Ascending aorta (tissue), 2 donors: ENCODE measurements around the gene PCBP1. TPM values are rescaled to one million over a fixed set of nuclear protein-coding genes. Genes with fewer than 3 reads are reported as not detected.
A peak's percentile ranks its signal among the peaks of the same experiment; 100 is the strongest.

Source experiments
- DNase-seq, 2 donors: peaks; one replicate each; pipeline ENCODE4 v3.0.0-alpha.2; 2019; ENCODE audit warnings: low spot score in 2 of 2
- H3K27ac ChIP-seq, 2 donors: fragments of 200-600 bp; sonication (generic); one replicate each; pipeline ENCODE4 v1.5.1; 2016 to 2017; ENCODE audit warnings: mild to moderate bottlenecking in 1 of 2
- H3K27me3 ChIP-seq: fragments of 200-600 bp; sonication (generic); one replicate; pipeline ENCODE4 v1.5.1; 2017
- H3K36me3 ChIP-seq, 2 donors: fragments of 200-600 bp; sonication (generic); one replicate each; pipeline ENCODE4 v1.5.1; 2016
- H3K4me1 ChIP-seq, 2 donors: fragments of 200-600 bp; sonication (generic); one replicate each; pipeline ENCODE4 v1.5.1; 2016 to 2017; ENCODE audit warnings: mild to moderate bottlenecking in 1 of 2
- H3K4me3 ChIP-seq, 2 donors: fragments of 200-600 bp; sonication (generic); one replicate each; pipeline ENCODE4 v1.5.1; 2016 to 2017; ENCODE audit warnings: mild to moderate bottlenecking in 1 of 2
- H3K9me3 ChIP-seq, 2 donors: fragments of 200-600 bp; sonication (generic); one replicate each; pipeline ENCODE4 v1.5.1; 2016
- intact Hi-C: fragments of 100-400 bp; cut with DNase I; formaldehyde crosslinking; loops from one replicate; pipeline ENCODE4 v1.15.1; 2023
- total RNA-seq: library from RNA; depleted of rRNA; stranded (reverse); fragments of >200 nt; gene quantifications from one replicate; pipeline ENCODE4 v1.1.0, GENCODE V29; 2016
- TF ChIP-seq, protein P1 (sequence below), 3 experiments: fragments of 200-600 bp in 2 of 3; fragments of 450-650 bp in 1 of 3; sonication (generic) in 2 of 3; IDR thresholded peaks; one replicate each; pipeline ENCODE4 v1.5.1; 2016 to 2019; ENCODE audit warnings: antibody characterized with exemption in 3 of 3, mild to moderate bottlenecking in 1 of 3, moderate library complexity in 1 of 3

Gene PCBP1
- total RNA-seq, 1 donor from 2014 or later = 227 TPM

DNA sequence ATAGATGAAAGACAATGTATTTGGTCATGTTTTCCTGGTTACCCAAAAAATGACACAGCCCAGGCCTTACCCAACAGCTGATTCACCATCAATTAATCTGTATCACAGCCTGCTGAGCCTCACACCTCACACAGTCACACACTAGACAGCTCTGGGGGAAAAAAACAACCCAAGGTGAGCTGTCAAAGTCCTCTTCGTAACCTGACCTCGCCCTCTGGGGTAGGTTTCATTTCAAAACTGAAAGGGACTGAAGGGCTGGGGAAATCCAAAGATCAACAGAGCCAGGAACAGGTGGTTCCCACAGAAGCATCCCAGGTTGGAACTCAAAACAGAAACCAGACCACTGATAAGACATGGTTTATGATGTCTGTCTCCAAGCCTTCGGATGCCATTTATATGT, 18.2 kb upstream of the PCBP1 start:
- Histone ChIP-seq H3K4me3 (no peak overlapping the region), H3K9me3 (no peaks in the 10 kb centered on the region), H3K27me3 (no peaks in the 10 kb centered on the region), H3K27ac (peak overlapping the region; percentile 75 to 77), H3K4me1 (peaks cover 0 to 16% of the 10 kb centered on the region in 2 donors), H3K36me3 (peaks cover 22 to 32% of the 10 kb centered on the region in 2 donors)
- TF ChIP-seq, protein P1, sequence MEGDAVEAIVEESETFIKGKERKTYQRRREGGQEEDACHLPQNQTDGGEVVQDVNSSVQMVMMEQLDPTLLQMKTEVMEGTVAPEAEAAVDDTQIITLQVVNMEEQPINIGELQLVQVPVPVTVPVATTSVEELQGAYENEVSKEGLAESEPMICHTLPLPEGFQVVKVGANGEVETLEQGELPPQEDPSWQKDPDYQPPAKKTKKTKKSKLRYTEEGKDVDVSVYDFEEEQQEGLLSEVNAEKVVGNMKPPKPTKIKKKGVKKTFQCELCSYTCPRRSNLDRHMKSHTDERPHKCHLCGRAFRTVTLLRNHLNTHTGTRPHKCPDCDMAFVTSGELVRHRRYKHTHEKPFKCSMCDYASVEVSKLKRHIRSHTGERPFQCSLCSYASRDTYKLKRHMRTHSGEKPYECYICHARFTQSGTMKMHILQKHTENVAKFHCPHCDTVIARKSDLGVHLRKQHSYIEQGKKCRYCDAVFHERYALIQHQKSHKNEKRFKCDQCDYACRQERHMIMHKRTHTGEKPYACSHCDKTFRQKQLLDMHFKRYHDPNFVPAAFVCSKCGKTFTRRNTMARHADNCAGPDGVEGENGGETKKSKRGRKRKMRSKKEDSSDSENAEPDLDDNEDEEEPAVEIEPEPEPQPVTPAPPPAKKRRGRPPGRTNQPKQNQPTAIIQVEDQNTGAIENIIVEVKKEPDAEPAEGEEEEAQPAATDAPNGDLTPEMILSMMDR (IDR thresholded peaks at IDR 0.05) = no peak
- intact Hi-C loops = loop anchor here (5.0 kb wide), 1 partner anchor 37 kb away; no protein-coding TSS in a partner anchor
- DNase-seq = no peak

DNA sequence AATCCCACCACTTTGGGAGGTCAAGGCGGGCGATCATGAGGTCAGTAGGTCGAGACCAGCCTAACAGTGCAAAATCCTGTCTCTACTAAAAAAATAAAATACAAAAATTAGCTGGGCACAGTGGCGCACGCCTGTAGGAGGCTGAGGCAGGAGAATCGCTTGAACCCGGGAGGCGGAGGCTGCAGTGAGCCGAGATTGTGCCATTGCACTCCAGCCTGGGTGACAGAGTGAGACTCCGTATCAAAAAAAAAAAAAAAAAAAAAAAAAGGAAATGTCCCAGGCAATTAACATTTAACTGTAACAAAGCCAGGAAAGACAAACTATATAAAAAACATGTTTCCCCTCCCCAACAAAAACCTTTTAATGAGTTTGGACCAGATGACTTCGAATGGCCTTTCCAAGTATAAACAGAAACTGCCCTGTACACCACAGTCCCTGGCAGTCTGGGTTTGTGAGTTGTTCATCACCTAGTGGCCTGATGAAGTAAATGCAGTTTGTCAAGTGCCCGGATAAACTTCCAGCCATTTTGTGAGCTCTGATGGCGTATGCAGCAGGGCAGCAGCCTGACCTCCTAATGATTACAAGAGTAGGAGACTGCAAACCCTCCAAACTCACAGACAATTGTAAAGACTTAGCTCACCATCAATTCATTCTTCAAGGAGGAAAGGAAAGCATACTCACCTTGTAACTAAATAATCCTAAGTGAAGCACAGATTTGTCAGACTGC, 16.6 kb upstream of the PCBP1 start:
- no peaks in the 10 kb centered on the region for H3K27me3 ChIP-seq
- peak in 1 of 2 donors; percentile 87 for DNase-seq
- peaks cover 0 to 16% of the 10 kb centered on the region in 2 donors for H3K4me1 ChIP-seq
- peak overlapping the region in 1 of 2 donors; percentile 40 for H3K4me3 ChIP-seq
- intact Hi-C loops = loop anchor here (1.0 to 2.0 kb wide), 3 partner anchors 16 to 156 kb away; partner anchors contain the start of genes MXD1 and PCBP1
- TF ChIP-seq, protein P1 (IDR thresholded peaks at IDR 0.05) = peak; percentile 85 to 92 (median 88)
- peaks cover 24 to 28% of the 10 kb centered on the region in 2 donors for H3K36me3 ChIP-seq
- H3K27ac ChIP-seq = peak overlapping the region; percentile 75 to 77
- H3K9me3 ChIP-seq = no peaks in the 10 kb centered on the region

DNA sequence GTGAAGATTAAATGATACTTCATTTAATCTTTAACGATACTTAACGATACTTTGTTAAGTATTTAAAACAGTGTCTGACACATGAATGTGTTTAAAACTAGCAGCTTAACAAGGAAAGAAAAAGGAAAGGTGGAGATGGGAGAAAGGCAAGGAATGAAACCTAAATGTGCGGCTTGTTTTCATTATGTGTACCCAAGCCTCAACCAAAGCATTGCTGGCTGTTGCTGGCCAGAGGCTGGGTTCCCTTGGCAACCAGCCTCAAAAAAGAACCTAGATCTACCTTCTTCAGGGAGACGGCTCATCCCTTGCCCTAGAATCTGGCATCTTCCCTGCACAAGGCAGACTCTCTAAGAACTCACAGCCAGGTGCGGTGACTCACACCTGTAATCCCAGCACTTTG, 13.8 kb upstream of the PCBP1 start:
- TF ChIP-seq, protein P1 (IDR thresholded peaks at IDR 0.05) = no peak
- Histone ChIP-seq H3K27me3 (no peaks in the 10 kb centered on the region), H3K36me3 (peaks cover 28 to 39% of the 10 kb centered on the region in 2 donors), H3K4me3 (no peak overlapping the region), H3K9me3 (no peaks in the 10 kb centered on the region), H3K27ac (no peak overlapping the region), H3K4me1 (peaks cover 0 to 16% of the 10 kb centered on the region in 2 donors)
- no peak for DNase-seq
- intact Hi-C loops = no loop called here

DNA sequence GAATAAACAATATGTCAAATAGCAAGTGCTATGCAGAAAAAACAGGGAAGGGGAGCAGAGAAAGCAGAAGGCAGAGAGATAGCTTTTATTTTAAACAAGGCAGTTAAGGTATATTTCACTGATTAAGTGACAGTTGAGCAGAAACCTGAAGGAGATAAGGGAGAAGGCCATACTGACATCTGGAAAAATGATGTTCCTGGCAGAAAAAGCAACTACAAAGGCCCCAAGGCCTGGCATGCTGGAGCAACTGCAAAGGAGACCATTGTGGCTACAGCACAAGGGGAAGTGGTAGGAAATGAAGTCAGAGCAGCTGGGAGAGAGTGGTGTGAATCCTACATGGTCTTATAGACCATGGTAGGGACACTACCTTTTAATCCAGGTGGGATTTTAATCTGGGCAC, 8.9 kb upstream of the PCBP1 start:
- Histone ChIP-seq H3K4me1 (no peaks in the 10 kb centered on the region), H3K27ac (no peak overlapping the region), H3K9me3 (no peaks in the 10 kb centered on the region), H3K27me3 (no peaks in the 10 kb centered on the region), H3K4me3 (no peak overlapping the region), H3K36me3 (peaks cover 46 to 80% of the 10 kb centered on the region in 2 donors)
- TF ChIP-seq, protein P1 (IDR thresholded peaks at IDR 0.05) = no peak
- no peak for DNase-seq
- intact Hi-C loops = no loop called here

DNA sequence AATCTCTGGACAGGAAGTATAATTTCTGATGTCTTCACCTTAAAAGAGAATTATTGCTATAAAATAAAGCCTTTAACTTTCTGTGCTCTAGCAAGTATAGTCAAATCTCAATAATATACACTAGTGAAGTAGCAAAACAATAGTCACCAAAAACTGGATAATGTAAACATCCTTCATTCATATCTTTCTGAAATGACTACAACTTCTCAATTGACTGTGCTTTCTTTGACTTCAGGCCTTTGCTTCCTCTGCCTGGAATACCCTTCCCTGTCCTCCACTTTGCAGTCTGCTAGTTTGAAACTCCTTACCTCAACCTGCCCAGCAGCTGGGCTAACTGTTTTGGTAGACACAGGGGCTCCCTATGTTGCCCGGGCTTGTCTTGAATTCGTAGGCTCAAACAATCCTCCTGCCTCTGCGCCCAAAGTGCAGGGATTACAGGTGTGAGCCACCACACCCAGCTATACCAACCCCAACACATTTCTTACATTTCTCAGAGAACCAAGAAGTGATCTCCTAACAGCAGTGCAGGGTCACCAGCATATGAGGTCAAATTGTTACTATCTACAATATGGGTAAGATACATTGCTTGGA, 6.6 kb upstream of the PCBP1 start:
- no peak for DNase-seq
- H3K27ac ChIP-seq = no peak overlapping the region
- H3K4me3 ChIP-seq = no peak overlapping the region
- H3K4me1 ChIP-seq = peaks cover 5 to 20% of the 10 kb centered on the region in 2 donors
- intact Hi-C loops = no loop called here
- H3K27me3 ChIP-seq = no peaks in the 10 kb centered on the region
- peaks cover 41 to 74% of the 10 kb centered on the region in 2 donors for H3K36me3 ChIP-seq
- TF ChIP-seq, protein P1 (IDR thresholded peaks at IDR 0.05) = no peak
- H3K9me3 ChIP-seq = no peaks in the 10 kb centered on the region
